ENCODE measurements around the gene COL12A1. TPM values are rescaled to one million over a fixed set of nuclear protein-coding genes. Genes with fewer than 3 reads are reported as not detected.

COL12A1 gene
- polyA plus RNA-seq, 1 donor from 2014 or later, result 0.63 TPM

DNA sequence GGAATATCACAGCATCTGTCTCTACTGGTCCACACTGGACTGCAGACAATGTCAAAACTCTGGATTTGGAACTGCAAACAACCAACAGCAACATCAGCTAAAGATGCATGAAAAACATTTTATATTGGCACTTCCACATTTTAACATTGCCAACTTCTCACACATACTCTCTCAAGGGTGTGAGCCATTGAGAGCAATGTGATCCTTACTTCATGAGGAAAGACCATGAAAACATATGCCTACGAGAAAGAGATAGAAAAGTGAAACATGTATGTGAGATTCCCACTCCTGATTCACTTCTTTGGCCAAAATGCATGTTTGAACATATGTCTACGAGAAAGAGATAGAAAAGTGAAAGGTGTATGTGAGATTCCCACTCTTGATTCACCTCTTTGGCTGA is 99.4 kb downstream of the COL12A1 start:
- TF ChIP-seq EP300 (conservative IDR thresholded peaks at IDR 0.05; ENCODE audit: poor library complexity, severe bottlenecking) (no peak), SMC3 (conservative IDR thresholded peaks at IDR 0.05; ENCODE audit: poor library complexity) (no peak), TAF1 (IDR thresholded peaks at IDR 0.05; ENCODE audit: low read depth) (no peak), POLR2AphosphoS5 (IDR thresholded peaks at IDR 0.05) (no peak), RAD21 (conservative IDR thresholded peaks at IDR 0.05) (no peak), MXI1 (conservative IDR thresholded peaks at IDR 0.05; ENCODE audit: poor library complexity, severe bottlenecking) (no peak)
- TF ChIP-seq, protein P1, sequence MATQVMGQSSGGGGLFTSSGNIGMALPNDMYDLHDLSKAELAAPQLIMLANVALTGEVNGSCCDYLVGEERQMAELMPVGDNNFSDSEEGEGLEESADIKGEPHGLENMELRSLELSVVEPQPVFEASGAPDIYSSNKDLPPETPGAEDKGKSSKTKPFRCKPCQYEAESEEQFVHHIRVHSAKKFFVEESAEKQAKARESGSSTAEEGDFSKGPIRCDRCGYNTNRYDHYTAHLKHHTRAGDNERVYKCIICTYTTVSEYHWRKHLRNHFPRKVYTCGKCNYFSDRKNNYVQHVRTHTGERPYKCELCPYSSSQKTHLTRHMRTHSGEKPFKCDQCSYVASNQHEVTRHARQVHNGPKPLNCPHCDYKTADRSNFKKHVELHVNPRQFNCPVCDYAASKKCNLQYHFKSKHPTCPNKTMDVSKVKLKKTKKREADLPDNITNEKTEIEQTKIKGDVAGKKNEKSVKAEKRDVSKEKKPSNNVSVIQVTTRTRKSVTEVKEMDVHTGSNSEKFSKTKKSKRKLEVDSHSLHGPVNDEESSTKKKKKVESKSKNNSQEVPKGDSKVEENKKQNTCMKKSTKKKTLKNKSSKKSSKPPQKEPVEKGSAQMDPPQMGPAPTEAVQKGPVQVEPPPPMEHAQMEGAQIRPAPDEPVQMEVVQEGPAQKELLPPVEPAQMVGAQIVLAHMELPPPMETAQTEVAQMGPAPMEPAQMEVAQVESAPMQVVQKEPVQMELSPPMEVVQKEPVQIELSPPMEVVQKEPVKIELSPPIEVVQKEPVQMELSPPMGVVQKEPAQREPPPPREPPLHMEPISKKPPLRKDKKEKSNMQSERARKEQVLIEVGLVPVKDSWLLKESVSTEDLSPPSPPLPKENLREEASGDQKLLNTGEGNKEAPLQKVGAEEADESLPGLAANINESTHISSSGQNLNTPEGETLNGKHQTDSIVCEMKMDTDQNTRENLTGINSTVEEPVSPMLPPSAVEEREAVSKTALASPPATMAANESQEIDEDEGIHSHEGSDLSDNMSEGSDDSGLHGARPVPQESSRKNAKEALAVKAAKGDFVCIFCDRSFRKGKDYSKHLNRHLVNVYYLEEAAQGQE (IDR thresholded peaks at IDR 0.05; ENCODE audit: borderline replicate concordance), result no peak
- TF ChIP-seq, protein P2, sequence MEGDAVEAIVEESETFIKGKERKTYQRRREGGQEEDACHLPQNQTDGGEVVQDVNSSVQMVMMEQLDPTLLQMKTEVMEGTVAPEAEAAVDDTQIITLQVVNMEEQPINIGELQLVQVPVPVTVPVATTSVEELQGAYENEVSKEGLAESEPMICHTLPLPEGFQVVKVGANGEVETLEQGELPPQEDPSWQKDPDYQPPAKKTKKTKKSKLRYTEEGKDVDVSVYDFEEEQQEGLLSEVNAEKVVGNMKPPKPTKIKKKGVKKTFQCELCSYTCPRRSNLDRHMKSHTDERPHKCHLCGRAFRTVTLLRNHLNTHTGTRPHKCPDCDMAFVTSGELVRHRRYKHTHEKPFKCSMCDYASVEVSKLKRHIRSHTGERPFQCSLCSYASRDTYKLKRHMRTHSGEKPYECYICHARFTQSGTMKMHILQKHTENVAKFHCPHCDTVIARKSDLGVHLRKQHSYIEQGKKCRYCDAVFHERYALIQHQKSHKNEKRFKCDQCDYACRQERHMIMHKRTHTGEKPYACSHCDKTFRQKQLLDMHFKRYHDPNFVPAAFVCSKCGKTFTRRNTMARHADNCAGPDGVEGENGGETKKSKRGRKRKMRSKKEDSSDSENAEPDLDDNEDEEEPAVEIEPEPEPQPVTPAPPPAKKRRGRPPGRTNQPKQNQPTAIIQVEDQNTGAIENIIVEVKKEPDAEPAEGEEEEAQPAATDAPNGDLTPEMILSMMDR (IDR thresholded peaks at IDR 0.05; ENCODE audit: poor library complexity, severe bottlenecking), result no peak
- no peak overlapping the region for H2AFZ ChIP-seq (ENCODE audit: low read depth, low read length)
- no peaks in the 10 kb centered on the region for H3K9me2 ChIP-seq (ENCODE audit: insufficient read depth, low read length)
- H4K20me1 ChIP-seq (ENCODE audit: insufficient read depth), result no peaks in the 10 kb centered on the region
- H3K9me3 ChIP-seq (ENCODE audit: low read length), result no peaks in the 10 kb centered on the region
- no peak overlapping the region for H3K9ac ChIP-seq (ENCODE audit: low read length)
- H3K27me3 ChIP-seq (ENCODE audit: insufficient read depth, low read depth, low read length), result no peaks in the 10 kb centered on the region
- no peak overlapping the region for H3K27ac ChIP-seq (ENCODE audit: low read length)
- no peak overlapping the region for H3K4me3 ChIP-seq (ENCODE audit: low read length)
- no peaks in the 10 kb centered on the region for H3F3A ChIP-seq (ENCODE audit: insufficient read depth, low read length, poor library complexity, severe bottlenecking)
- no peaks in the 10 kb centered on the region for H3K36me3 ChIP-seq (ENCODE audit: insufficient read depth, low read length)
- H3K79me2 ChIP-seq (replicated peaks; ENCODE audit: insufficient read depth, low read length), result no peaks in the 10 kb centered on the region
- no peak overlapping the region for H3K4me2 ChIP-seq (ENCODE audit: low read length)

DNA sequence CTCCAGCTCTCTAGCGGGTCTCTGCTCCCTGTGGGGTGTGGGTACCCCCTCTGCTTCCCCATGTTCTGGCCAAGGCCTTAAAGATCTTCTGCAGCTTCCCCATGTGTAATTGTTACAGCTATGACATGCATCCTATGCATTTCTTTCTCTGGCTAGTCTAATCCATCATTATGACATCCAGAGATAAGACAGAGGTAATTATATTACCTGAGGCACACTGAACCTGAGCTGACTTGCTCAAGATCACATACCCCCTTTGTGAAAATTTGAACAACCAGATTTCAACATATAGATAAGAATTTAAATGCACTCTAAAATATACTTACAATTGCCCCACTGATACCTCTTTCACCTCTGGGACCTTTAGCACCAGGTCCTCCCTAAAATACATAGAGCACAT is 102.4 kb downstream of the COL12A1 start:
- H2AFZ ChIP-seq (ENCODE audit: low read depth, low read length), result no peak overlapping the region
- no peaks in the 10 kb centered on the region for H3K36me3 ChIP-seq (ENCODE audit: insufficient read depth, low read length)
- H3K9me3 ChIP-seq (ENCODE audit: low read length), result no peaks in the 10 kb centered on the region
- no peaks in the 10 kb centered on the region for H3K9me2 ChIP-seq (ENCODE audit: insufficient read depth, low read length)
- H3K27ac ChIP-seq (ENCODE audit: low read length), result no peak overlapping the region
- H3K9ac ChIP-seq (ENCODE audit: low read length), result no peak overlapping the region
- H3K27me3 ChIP-seq (ENCODE audit: insufficient read depth, low read depth, low read length), result no peaks in the 10 kb centered on the region
- H3F3A ChIP-seq (ENCODE audit: insufficient read depth, low read length, poor library complexity, severe bottlenecking), result no peaks in the 10 kb centered on the region
- H4K20me1 ChIP-seq (ENCODE audit: insufficient read depth), result no peaks in the 10 kb centered on the region
- TF ChIP-seq SMC3 (conservative IDR thresholded peaks at IDR 0.05; ENCODE audit: poor library complexity) (no peak), POLR2AphosphoS5 (IDR thresholded peaks at IDR 0.05) (no peak), EP300 (conservative IDR thresholded peaks at IDR 0.05; ENCODE audit: poor library complexity, severe bottlenecking) (no peak), RAD21 (conservative IDR thresholded peaks at IDR 0.05) (no peak), TAF1 (IDR thresholded peaks at IDR 0.05; ENCODE audit: low read depth) (no peak), MXI1 (conservative IDR thresholded peaks at IDR 0.05; ENCODE audit: poor library complexity, severe bottlenecking) (no peak)
- TF ChIP-seq, protein P1 (IDR thresholded peaks at IDR 0.05; ENCODE audit: borderline replicate concordance), result no peak
- TF ChIP-seq, protein P2 (IDR thresholded peaks at IDR 0.05; ENCODE audit: poor library complexity, severe bottlenecking), result no peak
- no peak overlapping the region for H3K4me3 ChIP-seq (ENCODE audit: low read length)
- H3K4me2 ChIP-seq (ENCODE audit: low read length), result no peak overlapping the region
- no peaks in the 10 kb centered on the region for H3K79me2 ChIP-seq (replicated peaks; ENCODE audit: insufficient read depth, low read length)
